Suppressor macrophage (primary cell): ENCODE measurements around the gene RHPN2.
A peak's percentile ranks its signal among the peaks of the same experiment; 100 is the strongest.
"Not testable (repeated sequence)": the region's sequence is repeated elsewhere in the genome, so short reads cannot be mapped to it uniquely, and the experiment has no call there.

Experiments used
- DNase-seq, 4 experiments: peaks; one replicate each; pipeline ENCODE4 v3.0.0-alpha.2; 2020 to 2022

The RHPN2 gene

GRCh38 chr19:32971715-32972540 lies 92.8 kb downstream of the RHPN2 start, which contains the start of the genes CEP89 and FAAP24:
CEP89 (minus strand) TSS chr19:32971958; CDS start chr19:32971874, 84 bp downstream.
FAAP24 (plus strand) TSS chr19:32972242; CDS start chr19:32973197, 955 bp downstream.
- peak; percentile 99 to 100 (median 100) for DNase-seq

- no peak for DNase-seq
Observed at GRCh38 chr19:32971012-32971595, 93.6 kb downstream of the RHPN2 start.

GRCh38 chr19:32969549-32969948 lies 95.1 kb downstream of the RHPN2 start:
- DNase-seq = no peak

- DNase-seq = no peak
Observed at GRCh38 chr19:32966750-32967149, 97.9 kb downstream of the RHPN2 start.

GRCh38 chr19:32945260-32945659 lies 119.4 kb downstream of the RHPN2 start:
- DNase-seq = no peak

- DNase-seq = not testable (repeated sequence)
Observed at GRCh38 chr19:32941273-32941672, 123.4 kb downstream of the RHPN2 start.

GRCh38 chr19:32936065-32936464 lies 128.6 kb downstream of the RHPN2 start:
- no peak for DNase-seq

GRCh38 chr19:32935629-32936028 lies 129.1 kb downstream of the RHPN2 start:
- no peak for DNase-seq

GRCh38 chr19:32933571-32933970 lies 131.1 kb downstream of the RHPN2 start:
- no peak for DNase-seq

- no peak for DNase-seq
Observed at GRCh38 chr19:32930567-32930966, 134.1 kb downstream of the RHPN2 start.

- DNase-seq = no peak
Observed at GRCh38 chr19:32928806-32929205, 135.9 kb downstream of the RHPN2 start.
